Gastroesophageal sphincter (tissue), 4 donors: ENCODE measurements around the gene DNAH17. TPM values are rescaled to one million over a fixed set of nuclear protein-coding genes. Genes with fewer than 3 reads are reported as not detected.

Source experiments
- ATAC-seq: fragments of 150-250 bp; one replicate; pipeline ENCODE4 v1.9.1; 2016; ENCODE audit warnings: mild to moderate bottlenecking, moderate library complexity
- H3K27ac ChIP-seq, 4 donors: fragments of 200-600 bp; sonication (generic) in 3 of 4; 1 replicate in 3 of 4; 2 replicates in 1 of 4; pipeline ENCODE4 v1.5.1; 2016 to 2019
- H3K27me3 ChIP-seq: fragments of 200-600 bp; sonication (generic); one replicate; pipeline ENCODE4 v1.5.1; 2019
- H3K36me3 ChIP-seq, 2 donors: fragments of 200-600 bp; sonication (generic); one replicate each; pipeline ENCODE4 v1.5.1; 2019; ENCODE audit warnings: control low read depth in 1 of 2
- H3K4me1 ChIP-seq, 3 donors: fragments of 200-600 bp; sonication (generic); 1 replicate in 2 of 3; 2 replicates in 1 of 3; pipeline ENCODE4 v1.5.1; 2016 to 2019; ENCODE audit warnings: control low read depth in 2 of 3
- H3K4me3 ChIP-seq, 2 donors: fragments of 200-600 bp; sonication (generic); one replicate each; pipeline ENCODE4 v1.5.1; 2019; ENCODE audit warnings: mild to moderate bottlenecking in 1 of 2, moderate library complexity in 1 of 2
- H3K9me3 ChIP-seq, 3 donors: fragments of 200-600 bp; sonication (generic); one replicate each; pipeline ENCODE4 v1.5.1; 2017 to 2019; ENCODE audit warnings: control low read depth in 2 of 3
- CTCF ChIP-seq, 4 experiments: fragments of 200-600 bp in 2 of 4; fragments of 450-650 bp in 2 of 4; sonication (generic) in 1 of 4; IDR thresholded peaks; one replicate each; pipeline ENCODE4 v1.5.1; 2017 to 2019; ENCODE audit warnings: antibody characterized with exemption in 4 of 4, mild to moderate bottlenecking in 2 of 4, moderate library complexity in 2 of 4
- EP300 ChIP-seq: sonication (generic); formaldehyde crosslinking; IDR thresholded peaks from one replicate; pipeline ENCODE4 v1.6.1; 2017; ENCODE audit warnings: antibody characterized with exemption, mild to moderate bottlenecking
- POLR2A ChIP-seq, 2 donors: fragments of 450-650 bp; IDR thresholded peaks; one replicate each; pipeline ENCODE4 v1.6.1; 2017; ENCODE audit warnings: antibody characterized with exemption in 2 of 2, mild to moderate bottlenecking in 2 of 2, moderate library complexity in 1 of 2
- POLR2AphosphoS5 ChIP-seq: sonication (generic); formaldehyde crosslinking; IDR thresholded peaks from one replicate; pipeline ENCODE4 v1.6.1; 2017; ENCODE audit warnings: antibody characterized with exemption
- WGBS, 2 donors: methylation state at CpG; one replicate each; pipeline ENCODE4 v1.1.5; 2018; ENCODE audit warnings: low coverage in 1 of 2; 5-methylcytosine and 5-hydroxymethylcytosine counted together
- total RNA-seq, 4 donors: library from RNA; depleted of rRNA; stranded (reverse); fragments of >200 nt; gene quantifications; one replicate each; pipeline ENCODE4 v1.1.0, GENCODE V29; 2016

The DNAH17 gene
- total RNA-seq, 4 donors from 2014 or later = 0.15 TPM; not detected in 3

GRCh38 chr17:78399693-78400144, 177.5 kb downstream of the DNAH17 start:
- WGBS, 2 donors = 56% methylated on average over 4 of the region's 6 CpGs; no CpG with 5 or more reads in 1 of the 2 donors
- TF ChIP-seq POLR2AphosphoS5 (no peak), CTCF (IDR thresholded peaks at IDR 0.05) (no peak), EP300 (no peak), POLR2A (IDR thresholded peaks at IDR 0.05) (no peak)
- Histone ChIP-seq H3K9me3 (no peaks in the 10 kb centered on the region), H3K4me3 (no peak overlapping the region), H3K4me1 (peaks cover 0 to 30% (median 3%) of the 10 kb centered on the region in 3 donors), H3K27me3 (no peaks in the 10 kb centered on the region), H3K27ac (no peak overlapping the region), H3K36me3 (peaks cover 0 to 94% of the 10 kb centered on the region in 2 donors)
- ATAC-seq = no peak

- Histone ChIP-seq H3K4me1 (peaks cover 0 to 30% (median 3%) of the 10 kb centered on the region in 3 donors), H3K9me3 (no peaks in the 10 kb centered on the region), H3K36me3 (peaks cover 0 to 94% of the 10 kb centered on the region in 2 donors), H3K4me3 (no peak overlapping the region), H3K27me3 (no peaks in the 10 kb centered on the region), H3K27ac (no peak overlapping the region)
- TF ChIP-seq CTCF (IDR thresholded peaks at IDR 0.05) (no peak), POLR2AphosphoS5 (no peak), EP300 (no peak), POLR2A (IDR thresholded peaks at IDR 0.05) (no peak)
- ATAC-seq = peak; percentile 20
- WGBS, 2 donors = 71 to 100% methylated on average over 1 to 16 of the region's 28 CpGs
These were observed 178.0 kb downstream of the DNAH17 start for GRCh38 chr17:78399028-78399692.

GRCh38 chr17:78398390-78398789, 178.8 kb downstream of the DNAH17 start:
- ATAC-seq = no peak
- Histone ChIP-seq H3K36me3 (peaks cover 0 to 92% of the 10 kb centered on the region in 2 donors), H3K4me3 (no peak overlapping the region), H3K4me1 (peaks cover 0 to 30% (median 3%) of the 10 kb centered on the region in 3 donors), H3K27ac (peak overlapping the region in 3 of 4 donors; percentile 56 to 70 (median 68)), H3K27me3 (no peaks in the 10 kb centered on the region), H3K9me3 (no peaks in the 10 kb centered on the region)
- WGBS, 2 donors = 64% methylated on average over 3 of the region's 3 CpGs; no CpG with 5 or more reads in 1 of the 2 donors
- TF ChIP-seq EP300 (no peak), POLR2AphosphoS5 (no peak), POLR2A (IDR thresholded peaks at IDR 0.05) (no peak), CTCF (IDR thresholded peaks at IDR 0.05) (no peak)

GRCh38 chr17:78397681-78398101, 179.5 kb downstream of the DNAH17 start:
- peak; percentile 85 for ATAC-seq
- 30% methylated on average over 7 of the region's 13 CpGs; no CpG with 5 or more reads in 1 of the 2 donors for WGBS, 2 donors
- H3K27ac ChIP-seq = peak overlapping the region in 3 of 4 donors; percentile 56 to 70 (median 68)

GRCh38 chr17:78396441-78397337, 180.5 kb downstream of the DNAH17 start:
- TF ChIP-seq POLR2A (IDR thresholded peaks at IDR 0.05) (no peak), CTCF (IDR thresholded peaks at IDR 0.05) (no peak), EP300 (no peak), POLR2AphosphoS5 (no peak)
- H3K4me3 ChIP-seq = no peak overlapping the region
- no peaks in the 10 kb centered on the region for H3K9me3 ChIP-seq
- 45 to 65% methylated on average over 4 to 9 of the region's 14 CpGs for WGBS, 2 donors
- peak overlapping the region in 3 of 4 donors; percentile 56 to 70 (median 68) for H3K27ac ChIP-seq
- peaks cover 0 to 78% of the 10 kb centered on the region in 2 donors for H3K36me3 ChIP-seq
- ATAC-seq = no peak
- H3K4me1 ChIP-seq = peaks cover 0 to 40% (median 10%) of the 10 kb centered on the region in 3 donors
- H3K27me3 ChIP-seq = no peaks in the 10 kb centered on the region

More at GRCh38 chr17:78397681-78398101, 179.5 kb downstream of the DNAH17 start:
- Histone ChIP-seq H3K36me3 (peaks cover 0 to 88% of the 10 kb centered on the region in 2 donors), H3K4me3 (no peak overlapping the region), H3K9me3 (no peaks in the 10 kb centered on the region), H3K4me1 (peaks cover 0 to 30% (median 3%) of the 10 kb centered on the region in 3 donors), H3K27me3 (no peaks in the 10 kb centered on the region)
- peak; percentile 33 for TF ChIP-seq POLR2AphosphoS5
- no peak for TF ChIP-seq EP300
